K562 (cell line): ENCODE results near the gene TEAD4. TPM values are rescaled to one million over a fixed set of nuclear protein-coding genes. Genes with fewer than 3 reads are reported as not detected.

Source experiments
- ATAC-seq: fragments of 200-7000 bp; cut with Tn5 transposase; 3 replicates; pipeline ENCODE4 v1.9.1; 2020; ENCODE audit warnings: moderate library complexity
- BruUV-seq: library from RNA; stranded (reverse); fragments of 400-500 nt; replicated peaks from 2 replicates; lab custom pipeline; 2021; lab: Mats Ljungman, UMichigan
- CTCF ChIA-PET: fragments of 300-600 bp; formaldehyde crosslinking; extraction: SDS; loops from one replicate; lab custom pipeline; 2021; ENCODE audit warnings: low intra/inter-chr PET ratio; lab: Yijun Ruan, JAX
- POLR2A ChIA-PET: fragments of 300-600, 350-650 bp; sonication (Branson Sonifier 250); formaldehyde crosslinking; extraction: SDS; loops from one replicate; lab custom pipeline; 2021; ENCODE audit warnings: antibody characterized with exemption, inconsistent platforms; lab: Yijun Ruan, JAX
- DNase-seq, 4 experiments: peaks; one replicate each; pipeline versions ENCODE4 v3.0.0 to v3.0.0-alpha.2; 2011 to 2018; ENCODE audit warnings: low spot score in 3 of 4, mixed read lengths in 3 of 4; ENCODE audit errors: extremely low read depth in 1 of 4
- FAIRE-seq: peaks from 2 replicates; lab custom pipeline; 2011; peaks lifted over from hg19 to GRCh38; lab: Jason Lieb, UNC
- H2AFZ ChIP-seq: 2 replicates; pipeline ENCODE4 v1.6.0; 2011; ENCODE audit warnings: low read depth, low read length, control low read depth, inconsistent platforms
- H3K27ac ChIP-seq: fragments of 200-600 bp; 3 replicates; pipeline ENCODE4 v1.8.0; 2011; ENCODE audit warnings: low read depth, mild to moderate bottlenecking, control low read depth, inconsistent platforms, low read length, moderate library complexity, mixed read lengths; ENCODE audit errors: extremely low read depth
- H3K27me3 ChIP-seq, 2 experiments: fragments of 300-600 bp in 1 of 2; 2 replicates in 1 of 2; 3 replicates in 1 of 2; pipeline versions ENCODE4 v1.6.0 to v1.8.0; 2011; ENCODE audit warnings: inconsistent platforms in 2 of 2, low read length in 2 of 2, mild to moderate bottlenecking in 1 of 2, mixed read lengths in 1 of 2, moderate library complexity in 1 of 2; ENCODE audit not compliant: control insufficient read depth in 2 of 2, insufficient read depth in 2 of 2
- H3K36me3 ChIP-seq: fragments of 300-600 bp; 3 replicates; pipeline ENCODE4 v1.8.0; 2011; ENCODE audit warnings: mild to moderate bottlenecking, low read length, inconsistent platforms; ENCODE audit not compliant: control insufficient read depth, insufficient read depth
- H3K4me1 ChIP-seq, 2 experiments: fragments of 200-600 bp in 1 of 2; replicated peaks in 1 of 2; 2 replicates in 1 of 2; 3 replicates in 1 of 2; pipeline versions ENCODE4 v1.5.1 to v1.8.0; 2011; ENCODE audit warnings: inconsistent platforms in 2 of 2, low read length in 2 of 2, mild to moderate bottlenecking in 1 of 2, mixed read lengths in 1 of 2, moderate library complexity in 1 of 2; ENCODE audit not compliant: control insufficient read depth in 2 of 2, insufficient read depth in 2 of 2
- H3K4me2 ChIP-seq: 2 replicates; pipeline ENCODE4 v1.6.1; 2011; ENCODE audit warnings: low read length, control low read depth, inconsistent platforms, mixed read lengths; ENCODE audit not compliant: insufficient read depth
- H3K4me3 ChIP-seq: fragments of 200-600 bp; sonication (generic), shearing (Covaris generic); 2 replicates; pipeline ENCODE4 v1.5.1; 2016; ENCODE audit warnings: control low read depth, inconsistent platforms
- H3K79me2 ChIP-seq: fragments of 200-600 bp; 3 replicates; pipeline ENCODE4 v1.8.0; 2011; ENCODE audit warnings: low read length, inconsistent platforms; ENCODE audit not compliant: control insufficient read depth, insufficient read depth
- H3K9ac ChIP-seq, 2 experiments: 2 replicates each; pipeline versions ENCODE4 v1.6.0 to v1.6.1; 2011; ENCODE audit warnings: low read depth in 2 of 2, low read length in 2 of 2, control low read depth in 1 of 2, inconsistent platforms in 1 of 2, mild to moderate bottlenecking in 1 of 2, mixed read lengths in 1 of 2; ENCODE audit not compliant: insufficient read depth in 1 of 2
- H3K9me1 ChIP-seq: one replicate; pipeline ENCODE4 v1.6.0; 2011; ENCODE audit warnings: inconsistent platforms, mild to moderate bottlenecking, low read length, moderate library complexity; ENCODE audit not compliant: control insufficient read depth, insufficient read depth
- H3K9me3 ChIP-seq: replicated peaks from 2 replicates; pipeline ENCODE4 v1.5.1; 2011; ENCODE audit warnings: low read depth, low read length, inconsistent platforms; ENCODE audit not compliant: control insufficient read depth, insufficient read depth
- H4K20me1 ChIP-seq: replicated peaks from 2 replicates; pipeline ENCODE4 v1.6.1; 2011; ENCODE audit warnings: low read length, inconsistent platforms, mixed read lengths; ENCODE audit not compliant: control insufficient read depth, insufficient read depth
- ADNP ChIP-seq: fragments of 200-800 bp; sonication (Bioruptor generic); IDR thresholded peaks from 2 replicates; pipeline ENCODE4 v1.6.1; 2016; ENCODE audit warnings: missing genetic modification characterization, missing compliant biosample characterization
- BMI1 ChIP-seq: fragments of 150-350 bp; IDR thresholded peaks from 2 replicates; pipeline ENCODE4 v1.6.1; 2014; ENCODE audit warnings: low read length
- HMG20B ChIP-seq: fragments of 250-450 bp; sonication (Bioruptor Pico); IDR thresholded peaks from 2 replicates; pipeline ENCODE4 v1.5.0; 2021; ENCODE audit warnings: mild to moderate bottlenecking
- NONO ChIP-seq, 2 experiments: fragments of 200-400 bp in 1 of 2; fragments of 450-650 bp in 1 of 2; formaldehyde crosslinking in 1 of 2; IDR thresholded peaks; 2 replicates each; pipeline ENCODE4 v1.6.1; 2017; ENCODE audit warnings: low read depth in 2 of 2, mild to moderate bottlenecking in 2 of 2, moderate library complexity in 2 of 2, low read length in 1 of 2
- NR2F6 ChIP-seq: fragments of 450-650 bp; formaldehyde crosslinking; IDR thresholded peaks from 2 replicates; pipeline ENCODE4 v1.4.0; 2020; ENCODE audit warnings: mild to moderate bottlenecking
- ZFPM2 ChIP-seq: fragments of 250-450 bp; sonication (Bioruptor Pico); IDR thresholded peaks from 2 replicates; pipeline ENCODE4 v1.5.1; 2022; ENCODE audit warnings: mild to moderate bottlenecking
- WGBS: fragments of 100-300 bp; shearing (Covaris generic); methylation state at CpG from one replicate; pipeline ENCODE4 v1.1.6; 2016; ENCODE audit warnings: low coverage, mixed read lengths; ENCODE audit not compliant: insufficient coverage; ENCODE audit errors: missing lambda C conversion rate; 5-methylcytosine and 5-hydroxymethylcytosine counted together
- in situ Hi-C: fragments of 300-500 bp; cut with MboI; formaldehyde crosslinking; loops from 4 replicates; pipeline ENCODE4 v1.15.0; 2018; ENCODE audit warnings: inconsistent platforms, mixed read lengths
- intact Hi-C: fragments of 100-400 bp; cut with micrococcal nuclease; formaldehyde crosslinking; loops from 2 replicates; pipeline ENCODE4 v1.14.2; 2022
- polyA plus RNA-seq, 8 experiments: library from polyadenylated mRNA; depleted of rRNA in 4 of 8; stranded (reverse) in 5 of 8; unstranded in 3 of 8; fragments of >200 nt; fragmentation: Nextera tagmentation in 2 of 8; fragmentation: Illumina TruSeq in 1 of 8; extraction: Ambion mirVana in 2 of 8; extraction: Trizol in 1 of 8; gene quantifications; 2 replicates each; pipeline versions ENCODE4 v1.2.1 to v1.2.3, GENCODE V29; 2011 to 2014; ENCODE audit warnings: inconsistent platforms in 1 of 8, missing spikeins in 1 of 8
- total RNA-seq, 7 experiments: library from RNA; depleted of rRNA in 6 of 7; stranded (reverse); fragments of >200 nt in 6 of 7; fragmentation: Illumina TruSeq in 2 of 7; extraction: Trizol in 2 of 7; gene quantifications; 2 replicates each; pipeline versions ENCODE4 v1.2.1 to v1.2.3, GENCODE V29; 2011 to 2021; ENCODE audit warnings: low replicate concordance in 1 of 7

The TEAD4 gene
- total and polyA plus RNA-seq, 9 of the 15 experiments (the other 6 are each of a cell fraction or from before 2014, with no cell fraction given): 0.82 to 40.0 (median 17.0) TPM

GRCh38 chr12:3071710-3072109 is 112.5 kb downstream of the TEAD4 start:
- H3K79me2 ChIP-seq: no peaks in the 10 kb centered on the region
- H3K27ac ChIP-seq: no peak overlapping the region
- H3K9me1 ChIP-seq: no peaks in the 10 kb centered on the region
- no peak overlapping the region for H2AFZ ChIP-seq
- no peaks in the 10 kb centered on the region; the same call in 1 of the 2 replicates for H4K20me1 ChIP-seq
- H3K9ac ChIP-seq: no peak overlapping the region
- no peak overlapping the region for H3K4me3 ChIP-seq
- no peaks in the 10 kb centered on the region for H3K36me3 ChIP-seq
- POLR2A ChIA-PET: no interaction called here
- no peak overlapping the region for H3K4me2 ChIP-seq
- BruUV-seq: no TSS peak
- ATAC-seq (no peak), FAIRE-seq (no peak), DNase-seq (no peak)
- 21% methylated on average over 12 of the region's 25 CpGs for WGBS
- no peaks in the 10 kb centered on the region for H3K9me3 ChIP-seq
- CTCF ChIA-PET: no interaction called here
- in situ Hi-C loops: no loop called here
- TF ChIP-seq ZFPM2 (CRISPR knock-in tag): no peak
- no peak for TF ChIP-seq ADNP (tag)
- no peak for TF ChIP-seq NR2F6 (CRISPR knock-in tag)
- no peak for TF ChIP-seq NONO (IDR thresholded peaks at IDR 0.05; ENCODE audit: low read depth in 2 of 2, low read length in 1 of 2)
- no peak for TF ChIP-seq HMG20B
- TF ChIP-seq BMI1: no peak
- intact Hi-C loops: loop anchor here (2.0 to 10.0 kb wide), 2 partner anchors 131 to 203 kb away; no protein-coding TSS in a partner anchor
- peaks cover 4 to 5% of the 10 kb centered on the region in 2 experiments for H3K27me3 ChIP-seq
- H3K4me1 ChIP-seq: peaks cover 2 to 9% of the 10 kb centered on the region in 2 experiments; a peak in 3 of 5 replicates
